Stimulated activated effector memory CD8-positive, alpha-beta T cell treated with anti-CD3 and anti-CD28 coated beads, Interleukin-12 subunit alpha, Interleukin-12 subunit beta, amount 100 ng/mL, for 72 hours (primary cell): Measurements from ENCODE around the gene CCDC77.
"Not testable (repeated sequence)": the region's sequence is repeated elsewhere in the genome, so short reads cannot be mapped to it uniquely, and the experiment has no call there.

ENCODE experiments used
- ATAC-seq: fragments of 150-1000 bp; cut with Tn5 transposase; 2 replicates; pipeline ENCODE4 v1.10.0; 2021
- DNase-seq, 2 donors: peaks; one replicate each; pipeline ENCODE4 v3.0.0; 2021 to 2022; ENCODE audit warnings: low spot score in 2 of 2
- H3K27ac Mint-ChIP-seq: one replicate; pipeline ENCODE4 v1.8.0; 2022; ENCODE audit warnings: mild to moderate bottlenecking, mixed read lengths
- H3K36me3 Mint-ChIP-seq: one replicate; pipeline ENCODE4 v1.8.0; 2022; ENCODE audit warnings: mild to moderate bottlenecking, mixed read lengths
- H3K4me1 Mint-ChIP-seq: one replicate; pipeline ENCODE4 v1.8.0; 2022; ENCODE audit warnings: mixed read lengths
- H3K4me3 Mint-ChIP-seq: one replicate; pipeline ENCODE4 v1.8.0; 2022; ENCODE audit warnings: mild to moderate bottlenecking, mixed read lengths
- H3K9me3 Mint-ChIP-seq: one replicate; pipeline ENCODE4 v1.8.0; 2022; ENCODE audit warnings: mixed read lengths

The CCDC77 gene

DNA sequence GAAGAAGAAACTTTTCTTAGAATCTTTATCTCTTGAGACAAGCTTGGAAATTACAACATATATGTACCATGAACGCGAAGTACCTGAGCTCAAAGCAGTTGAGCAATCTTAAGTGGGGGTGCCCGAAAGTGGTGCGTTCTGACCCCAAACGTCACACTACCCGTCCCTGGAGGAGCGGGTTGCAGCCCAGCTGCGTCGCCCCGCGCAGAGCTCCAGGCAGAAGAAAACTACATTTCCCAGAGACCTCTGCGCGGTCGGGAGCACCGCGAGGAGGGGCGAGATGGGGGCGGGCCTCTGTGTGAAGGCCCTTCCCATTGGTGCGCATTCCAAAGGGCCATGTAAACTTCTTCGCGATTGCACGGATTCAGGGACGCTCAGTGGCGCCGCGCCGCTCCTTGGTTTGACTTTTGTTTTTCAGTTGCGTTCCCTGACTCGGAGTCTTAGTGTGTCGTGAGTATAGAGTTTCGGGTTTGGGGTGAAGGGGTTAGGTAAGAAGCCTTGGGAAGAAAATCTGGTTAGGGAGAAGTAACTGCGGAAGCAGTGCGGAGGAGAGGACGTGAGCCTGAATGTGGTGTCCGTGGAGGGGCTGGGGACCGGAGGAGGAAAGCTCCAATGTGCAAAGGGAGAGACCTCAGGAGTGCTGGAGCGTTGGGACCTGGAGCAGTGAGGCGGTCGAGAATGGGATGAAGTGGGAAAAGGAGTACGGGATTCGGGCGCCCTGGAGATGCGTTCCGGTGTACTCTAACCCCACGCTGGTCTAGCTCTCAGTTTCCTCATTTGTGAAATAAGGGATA is at the start of gene CCDC77:
TSS of gene CCDC77 (plus strand) at position 410 of the 794 bp plus-strand sequence. CDS start 7,740 bp downstream, outside the sequence.
- H3K9me3 Mint-ChIP-seq: no peaks in the 10 kb centered on the region
- ATAC-seq (peak; percentile 100), DNase-seq (peak; percentile 94 to 99)
- no peak within 1 kb of the TSS for H3K27ac Mint-ChIP-seq
- peaks cover 7% of the 10 kb centered on the region for H3K36me3 Mint-ChIP-seq
- no peaks in the 10 kb centered on the region for H3K4me1 Mint-ChIP-seq
- H3K4me3 Mint-ChIP-seq: no peak within 1 kb of the TSS

DNA sequence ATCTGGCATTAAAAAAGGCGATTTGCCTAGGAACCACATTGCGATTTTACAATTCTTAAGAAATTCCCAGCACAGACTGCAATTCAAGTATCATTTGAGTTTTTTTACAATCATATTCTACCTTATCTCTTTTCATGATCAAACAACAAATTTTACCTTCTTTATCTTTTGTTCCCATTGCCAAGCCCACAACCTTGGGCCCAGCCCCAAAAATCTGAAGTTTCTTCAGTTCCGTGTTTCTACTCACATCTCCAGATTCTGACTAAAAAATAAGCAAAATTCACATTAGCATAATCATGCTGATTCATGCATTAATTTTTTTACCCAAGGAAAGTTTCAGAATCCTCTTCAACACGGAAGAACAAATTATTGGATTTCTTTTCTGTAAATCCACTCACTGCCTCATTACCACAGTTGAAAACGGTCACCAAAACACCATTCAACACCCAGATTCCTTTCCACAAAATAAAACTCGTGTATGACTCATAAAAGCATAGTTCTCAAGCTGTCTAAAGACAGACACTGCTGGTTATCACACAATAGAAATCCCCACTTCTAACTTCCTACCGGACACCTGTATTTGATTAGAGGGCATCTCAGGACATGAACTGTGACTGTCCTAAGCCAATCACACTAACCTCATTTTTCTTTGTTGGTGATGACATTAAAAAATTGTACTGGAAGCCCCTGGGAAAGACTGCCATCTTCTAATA is 45.0 kb upstream of the CCDC77 start:
- H3K4me3 Mint-ChIP-seq: no peak overlapping the region
- no peaks in the 10 kb centered on the region for H3K9me3 Mint-ChIP-seq
- peaks cover 100% of the 10 kb centered on the region for H3K36me3 Mint-ChIP-seq
- no peak overlapping the region for H3K27ac Mint-ChIP-seq
- ATAC-seq: no peak
- peaks cover 18% of the 10 kb centered on the region for H3K4me1 Mint-ChIP-seq
- DNase-seq: no peak

DNA sequence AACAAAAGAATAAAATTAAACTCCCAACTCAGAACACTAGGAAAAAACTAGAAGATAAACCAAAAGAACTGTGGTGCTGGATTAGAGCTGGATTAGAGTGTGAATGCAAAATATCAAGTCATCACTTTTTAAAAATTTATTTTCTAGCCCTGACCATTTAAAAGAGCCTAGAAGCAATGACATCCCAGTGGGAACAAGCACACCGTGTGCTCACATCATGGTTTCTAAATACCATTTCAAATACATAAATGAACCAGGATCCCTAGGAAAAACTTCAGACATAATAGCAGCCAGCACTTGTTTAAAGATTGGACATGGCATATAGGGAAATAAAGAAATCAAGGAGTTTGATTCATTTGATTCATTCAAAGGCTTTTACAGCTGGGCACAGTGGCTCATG is 42.4 kb upstream of the CCDC77 start:
- Mint-ChIP-seq H3K36me3 (peaks cover 100% of the 10 kb centered on the region), H3K4me3 (no peak overlapping the region), H3K4me1 (peaks cover 18% of the 10 kb centered on the region), H3K9me3 (no peaks in the 10 kb centered on the region), H3K27ac (peak overlapping the region; percentile 67)
- ATAC-seq (no peak), DNase-seq (no peak)

DNA sequence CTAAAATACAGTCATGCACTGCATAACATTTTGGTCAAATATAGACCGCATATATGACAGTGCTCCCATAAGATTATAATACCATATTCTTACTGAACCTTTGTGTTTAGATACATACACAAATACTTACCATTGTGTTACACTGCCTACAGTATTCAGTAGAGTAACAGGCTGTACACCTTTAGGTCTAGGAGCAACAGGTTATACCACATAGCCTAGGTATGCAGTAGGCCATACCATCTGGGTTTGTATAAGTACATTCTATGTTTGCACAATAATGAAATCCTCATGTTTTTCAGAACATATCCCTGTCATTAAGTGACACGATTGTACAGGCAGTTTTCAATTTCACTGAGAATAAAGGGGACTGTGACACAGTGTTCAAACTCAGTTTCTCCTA is 34.6 kb upstream of the CCDC77 start:
- ATAC-seq (no peak), DNase-seq (no peak)
- H3K36me3 Mint-ChIP-seq: peaks cover 82% of the 10 kb centered on the region

DNA sequence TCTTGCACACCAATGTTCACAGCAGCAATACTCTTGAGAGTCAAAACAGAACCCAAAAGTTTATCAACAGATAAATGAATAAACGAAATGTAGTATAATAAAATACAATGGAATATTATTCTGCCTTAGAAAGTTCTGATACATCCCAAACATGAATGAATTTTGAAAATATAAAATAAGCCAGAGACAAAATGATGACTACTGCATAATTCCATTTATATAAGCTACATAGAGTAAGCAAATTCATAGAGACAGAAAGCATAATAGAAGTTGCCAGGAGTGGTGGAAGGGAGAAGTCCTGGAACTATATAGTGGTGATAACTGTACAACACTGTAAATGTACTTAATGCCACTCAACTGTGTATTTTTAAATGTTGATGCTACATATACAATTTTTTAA is 33.5 kb upstream of the CCDC77 start:
- Mint-ChIP-seq H3K9me3 (no peaks in the 10 kb centered on the region), H3K27ac (no peak overlapping the region), H3K4me1 (peaks cover 9% of the 10 kb centered on the region), H3K4me3 (no peak overlapping the region), H3K36me3 (peaks cover 71% of the 10 kb centered on the region)
- DNase-seq (no peak), ATAC-seq (no peak)

More for the DNA sequence above, 34.6 kb upstream of the CCDC77 start:
- Mint-ChIP-seq H3K9me3 (no peaks in the 10 kb centered on the region), H3K27ac (no peak overlapping the region), H3K4me1 (peaks cover 9% of the 10 kb centered on the region), H3K4me3 (no peak overlapping the region)

DNA sequence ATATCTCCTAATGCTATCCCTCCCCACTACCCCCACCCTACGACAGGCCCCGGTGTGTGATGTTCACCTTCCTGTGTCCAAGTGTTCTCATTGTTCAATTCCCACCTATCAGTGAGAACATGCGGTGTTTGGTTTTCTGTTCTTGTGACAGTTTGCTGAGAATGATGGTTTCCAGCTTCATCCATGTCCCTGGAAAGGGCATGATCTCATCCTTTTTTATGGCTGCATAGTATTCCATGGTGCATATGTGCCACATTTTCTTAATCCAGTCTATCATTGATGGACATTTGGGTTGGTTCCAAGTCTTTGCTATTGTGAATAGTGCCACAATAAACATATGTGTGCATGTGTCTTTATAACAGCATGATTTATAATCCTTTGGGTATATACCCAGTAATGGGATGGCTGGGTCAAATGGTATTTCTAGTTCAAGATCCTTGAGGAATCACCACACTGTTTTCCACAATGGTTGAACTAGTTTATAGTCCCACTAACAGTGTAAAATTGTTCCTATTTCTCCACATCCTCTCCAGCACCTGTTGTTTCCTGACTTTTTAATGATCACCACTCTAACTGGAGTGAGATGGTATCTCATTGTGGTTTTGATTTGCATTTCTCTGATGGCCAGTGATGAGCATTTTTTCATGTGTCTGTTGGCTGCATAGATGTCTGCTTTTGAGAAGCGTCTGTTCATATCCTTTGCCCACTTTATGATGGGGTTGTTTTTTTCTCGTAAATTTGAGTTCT is 30.5 kb upstream of the CCDC77 start:
- not testable (repeated sequence) for ATAC-seq, H3K4me3 Mint-ChIP-seq, H3K9me3 Mint-ChIP-seq, H3K27ac Mint-ChIP-seq, DNase-seq
- H3K4me1 Mint-ChIP-seq: peaks cover 28% of the 10 kb centered on the region
- peaks cover 70% of the 10 kb centered on the region for H3K36me3 Mint-ChIP-seq

DNA sequence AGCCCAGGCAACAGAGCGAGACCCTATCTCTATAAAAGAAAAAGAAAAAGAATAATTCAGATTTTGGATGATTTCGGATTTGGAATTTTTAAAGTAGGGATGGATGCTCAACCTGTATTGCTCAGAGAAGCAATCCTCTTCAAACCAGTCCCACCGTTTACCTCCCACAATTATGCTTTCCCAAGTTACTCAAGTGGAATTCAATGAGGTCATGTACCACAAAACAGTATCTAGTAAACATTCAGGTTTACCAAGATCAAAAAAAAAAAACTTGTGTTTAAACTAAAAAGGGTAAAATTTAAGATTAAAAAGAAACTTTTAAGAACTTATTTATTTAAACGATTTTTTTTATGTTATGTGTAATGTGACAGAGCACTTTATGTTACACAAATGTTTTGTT is 14.8 kb upstream of the CCDC77 start:
- Mint-ChIP-seq H3K36me3 (peaks cover 76% of the 10 kb centered on the region), H3K4me1 (peaks cover 28% of the 10 kb centered on the region), H3K4me3 (peak overlapping the region; percentile 92)

DNA sequence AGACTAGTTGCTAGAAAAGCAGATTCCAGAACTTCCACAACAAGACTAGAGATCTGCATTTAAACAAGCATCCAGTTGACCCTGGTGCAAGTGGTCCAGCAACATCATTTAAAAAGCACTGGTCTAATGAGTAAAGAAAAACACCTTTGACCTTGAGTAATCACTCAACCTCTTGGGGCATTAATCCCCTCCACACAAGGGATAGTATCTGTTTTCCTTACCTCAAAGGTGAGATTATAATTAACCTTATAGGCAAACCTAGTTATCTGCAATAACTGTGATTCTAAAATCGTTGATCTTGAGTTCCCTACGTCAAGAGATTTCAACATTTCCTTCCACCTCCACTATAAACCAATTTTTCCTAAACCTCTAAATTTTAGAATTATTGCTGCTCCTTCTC is 13.4 kb upstream of the CCDC77 start:
- peaks cover 28% of the 10 kb centered on the region for H3K4me1 Mint-ChIP-seq
- peak overlapping the region; percentile 92 for H3K27ac Mint-ChIP-seq
- peaks cover 3% of the 10 kb centered on the region for H3K9me3 Mint-ChIP-seq
- DNase-seq (no peak), ATAC-seq (no peak)
- peaks cover 63% of the 10 kb centered on the region for H3K36me3 Mint-ChIP-seq
- peak overlapping the region; percentile 92 for H3K4me3 Mint-ChIP-seq

More for the DNA sequence above, 14.8 kb upstream of the CCDC77 start:
- H3K27ac Mint-ChIP-seq: no peak overlapping the region
- no peak for ATAC-seq
- peaks cover 3% of the 10 kb centered on the region for H3K9me3 Mint-ChIP-seq
- DNase-seq: no peak

DNA sequence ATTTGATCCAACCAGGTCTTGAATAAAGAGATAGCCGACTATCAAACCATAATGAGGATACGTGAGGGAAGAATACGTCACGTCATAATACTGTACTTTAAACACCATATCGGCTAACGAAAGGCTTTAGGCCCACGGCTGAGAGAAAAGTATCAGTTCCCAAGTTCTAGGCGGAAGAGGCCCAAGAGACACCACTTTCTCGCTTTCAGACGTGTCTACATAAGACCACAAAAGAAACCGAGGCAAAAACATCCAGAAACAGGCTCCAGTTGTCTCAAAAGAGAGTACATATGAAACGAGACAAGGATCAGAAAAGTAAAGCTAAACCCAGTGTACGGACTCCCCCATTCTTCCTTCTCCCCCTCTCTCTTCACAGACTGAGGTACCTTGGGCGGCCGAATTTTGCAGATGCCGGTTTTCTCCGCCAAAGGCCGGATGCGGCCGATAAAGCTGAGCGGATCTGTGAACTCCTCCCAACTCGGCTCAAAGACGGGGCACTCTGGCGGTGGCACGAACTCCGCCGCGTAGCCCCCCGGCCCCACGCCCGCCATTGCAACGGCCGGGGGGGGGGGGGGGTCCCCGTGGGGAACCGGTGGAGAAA is 12.8 kb upstream of the CCDC77 start:
- Mint-ChIP-seq H3K9me3 (peaks cover 3% of the 10 kb centered on the region), H3K36me3 (peaks cover 57% of the 10 kb centered on the region), H3K4me1 (peaks cover 28% of the 10 kb centered on the region), H3K27ac (peak overlapping the region; percentile 92), H3K4me3 (peak overlapping the region; percentile 92)
- DNase-seq (peak in 1 of 2 donors; percentile 31), ATAC-seq (peak; percentile 62)

DNA sequence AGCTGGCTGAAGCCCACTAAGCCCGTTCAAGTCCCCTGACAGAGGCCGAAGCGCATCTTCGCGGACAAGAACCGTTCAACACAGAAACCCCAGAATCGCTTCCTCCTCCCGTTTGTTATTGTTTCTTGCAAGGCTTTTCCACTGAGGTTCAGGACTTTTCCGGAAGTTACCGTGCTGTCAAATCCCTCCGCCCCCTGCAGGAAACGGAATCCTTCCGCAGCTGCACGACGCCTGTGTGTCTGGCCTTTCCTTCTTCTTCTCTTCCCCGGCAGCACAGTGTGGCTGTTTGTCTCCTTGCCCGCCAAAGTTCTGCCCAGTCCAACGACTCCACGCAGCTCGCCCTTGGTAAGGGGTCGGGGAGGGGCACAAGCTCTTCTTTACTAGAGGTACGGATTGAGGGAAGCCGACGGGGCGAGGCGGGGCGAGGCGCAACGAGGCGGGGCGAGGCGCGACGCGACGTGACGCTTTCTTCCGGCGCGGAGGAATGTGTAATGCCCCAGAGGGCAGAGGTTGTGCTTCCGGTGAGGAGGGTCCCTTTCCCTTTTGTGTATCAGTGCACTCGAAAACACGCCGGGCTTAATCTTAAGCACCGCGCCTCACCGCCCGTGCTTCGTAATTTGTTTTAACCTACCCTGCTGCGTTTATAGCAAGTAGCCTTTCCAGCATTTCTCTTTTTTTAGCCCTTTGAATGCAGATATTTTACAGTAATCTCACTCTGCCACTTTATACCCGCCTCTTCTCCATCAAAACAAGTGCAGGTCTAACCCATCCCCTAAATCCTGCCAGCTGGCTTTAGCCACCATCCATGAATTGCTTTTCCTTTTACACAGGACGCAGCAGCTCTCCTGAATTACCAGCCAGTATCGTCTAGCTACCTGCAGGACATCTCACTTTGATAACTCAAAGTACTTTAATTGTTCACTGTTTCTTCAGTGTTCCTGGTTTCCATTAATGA is 12.0 kb upstream of the CCDC77 start, which contains the start of gene KDM5A:
TSS of gene KDM5A (minus strand) at position 179 of the 955 bp plus-strand sequence. CDS start 229 bp downstream, outside the sequence.
- H3K36me3 Mint-ChIP-seq: peaks cover 49% of the 10 kb centered on the region
- ATAC-seq (peak; percentile 98), DNase-seq (peak; percentile 79 to 94)
- peaks cover 22% of the 10 kb centered on the region for H3K4me1 Mint-ChIP-seq
- H3K9me3 Mint-ChIP-seq: peaks cover 3% of the 10 kb centered on the region
- peak within 1 kb of the TSS; percentile 92 for H3K4me3 Mint-ChIP-seq
- H3K27ac Mint-ChIP-seq: peak within 1 kb of the TSS; percentile 92

DNA sequence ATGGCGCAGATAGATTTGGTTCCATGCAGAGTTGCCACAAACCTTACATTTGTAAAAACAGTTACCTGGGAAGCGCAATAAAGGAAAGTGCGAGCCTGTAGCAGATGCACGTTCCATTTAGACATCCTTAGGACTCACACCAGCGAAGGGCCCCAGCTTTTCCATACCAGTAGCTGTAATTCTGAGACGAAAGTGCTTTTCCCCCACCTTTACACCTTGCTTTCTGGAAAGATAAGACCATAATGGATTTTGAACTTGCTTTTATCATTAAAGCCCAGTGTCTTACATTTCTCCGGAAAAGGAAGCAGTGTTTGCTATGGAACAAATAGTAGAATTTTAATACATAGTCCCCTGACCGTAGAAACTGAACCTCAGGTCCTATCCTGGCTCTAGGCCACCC is 616 bp upstream of the CCDC77 start:
- H3K27ac Mint-ChIP-seq: no peak overlapping the region
- DNase-seq (no peak), ATAC-seq (no peak)
- H3K4me3 Mint-ChIP-seq: no peak overlapping the region
- no peaks in the 10 kb centered on the region for H3K4me1 Mint-ChIP-seq
- H3K36me3 Mint-ChIP-seq: peaks cover under 1% of the 10 kb centered on the region
- no peaks in the 10 kb centered on the region for H3K9me3 Mint-ChIP-seq

DNA sequence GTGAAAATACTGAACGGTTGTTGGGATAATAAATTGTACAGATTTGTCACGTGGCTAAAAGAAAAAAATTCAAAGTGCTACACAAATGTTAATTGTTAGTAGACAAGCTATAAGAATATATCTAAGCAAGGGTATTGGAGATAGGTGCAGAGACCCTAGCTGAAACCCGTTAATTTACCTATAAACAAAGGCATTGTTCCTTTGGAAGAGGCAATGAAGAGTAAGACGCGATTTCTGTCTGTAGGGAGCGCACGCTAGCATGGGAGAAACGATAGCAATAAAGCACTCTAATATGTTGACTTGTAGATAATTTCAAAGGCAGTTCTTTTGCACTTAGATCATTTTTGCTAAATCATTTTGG is 565 bp downstream of the CCDC77 start:
- ATAC-seq: no peak
- Mint-ChIP-seq H3K9me3 (no peaks in the 10 kb centered on the region), H3K36me3 (peaks cover 8% of the 10 kb centered on the region), H3K4me3 (no peak overlapping the region), H3K4me1 (no peaks in the 10 kb centered on the region), H3K27ac (no peak overlapping the region)
- DNase-seq: no peak

DNA sequence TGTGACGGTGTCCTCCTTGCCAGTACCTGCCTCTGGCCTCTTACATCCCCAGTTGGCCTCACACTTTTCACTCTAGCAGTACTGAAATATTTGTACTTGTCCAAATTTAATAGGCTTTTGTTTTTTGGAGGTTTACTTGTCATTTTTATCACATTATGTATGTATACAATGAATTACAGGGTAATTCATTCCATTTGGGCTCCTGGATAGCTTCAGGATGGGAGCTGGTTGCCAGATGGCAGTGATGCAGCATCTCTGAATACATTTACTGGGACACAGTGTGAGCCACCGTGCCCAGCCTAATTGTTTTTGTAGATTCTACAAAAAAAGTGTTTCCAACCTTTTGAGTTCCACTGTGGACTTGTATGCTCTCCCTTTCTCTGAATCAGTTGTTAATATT is 13.4 kb downstream of the CCDC77 start:
- Mint-ChIP-seq H3K4me1 (no peaks in the 10 kb centered on the region), H3K27ac (no peak overlapping the region), H3K9me3 (no peaks in the 10 kb centered on the region), H3K4me3 (no peak overlapping the region), H3K36me3 (peaks cover 84% of the 10 kb centered on the region)
- no peak for DNase-seq
- no peak for ATAC-seq

DNA sequence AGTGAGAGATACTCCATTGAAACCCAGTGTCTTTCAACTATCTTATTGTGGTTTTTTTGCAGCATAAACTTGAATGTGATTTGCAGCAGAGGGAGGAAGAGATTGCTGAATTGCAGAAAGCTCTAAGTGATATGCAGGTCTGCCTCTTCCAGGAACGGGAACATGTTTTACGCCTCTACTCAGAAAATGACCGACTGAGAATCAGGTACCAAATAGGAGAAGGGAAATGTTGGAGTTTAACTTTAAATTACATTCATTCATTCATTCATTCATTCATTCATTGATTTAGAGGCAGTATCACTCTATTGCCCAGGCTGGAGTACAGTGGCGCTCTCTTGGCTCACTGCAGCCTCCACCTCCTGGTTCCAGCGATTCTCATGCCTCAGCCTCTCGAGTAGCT is 17.0 kb downstream of the CCDC77 start:
- H3K9me3 Mint-ChIP-seq: no peaks in the 10 kb centered on the region
- no peak overlapping the region for H3K4me3 Mint-ChIP-seq
- ATAC-seq (no peak), DNase-seq (no peak)
- no peaks in the 10 kb centered on the region for H3K4me1 Mint-ChIP-seq
- no peak overlapping the region for H3K27ac Mint-ChIP-seq
- H3K36me3 Mint-ChIP-seq: peaks cover 64% of the 10 kb centered on the region
